ENCODE data around the gene LENG8.

DNA sequence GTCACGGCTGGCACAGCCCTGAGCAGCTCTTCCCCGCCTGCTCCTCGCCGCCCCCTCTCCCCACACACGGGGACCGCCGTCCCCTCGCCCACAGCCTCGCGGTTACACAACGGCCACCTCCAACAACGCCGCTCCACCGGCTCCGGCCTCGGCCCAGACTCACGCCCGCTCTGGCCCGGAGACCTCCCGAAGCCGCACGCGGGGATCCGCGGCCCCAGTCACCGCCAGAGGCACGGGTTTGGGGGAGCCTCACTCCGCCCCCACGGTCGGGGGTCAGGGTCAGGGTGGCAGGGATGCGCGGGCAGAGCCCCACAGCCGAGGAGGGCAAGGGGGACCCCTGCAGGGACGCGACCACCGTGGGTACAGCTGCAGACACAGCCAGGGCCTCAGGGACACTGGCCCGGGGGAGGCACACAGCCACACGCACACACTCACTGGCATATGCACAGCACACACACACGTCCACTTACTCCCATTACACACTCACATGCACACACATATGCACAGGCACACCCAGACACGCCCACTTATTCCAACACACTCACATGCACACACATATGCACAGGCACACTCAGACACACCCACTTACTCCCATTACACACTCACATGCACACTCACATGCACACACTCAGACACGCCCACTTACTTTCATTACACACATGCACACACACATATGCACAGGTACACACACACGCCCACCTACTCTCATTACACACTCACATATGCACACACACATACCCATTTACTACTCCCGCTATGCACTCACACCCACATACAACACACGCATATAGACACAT, 32.1 kb upstream of the LENG8 start:
- no peak for TF ChIP-seq EZH2phosphoT487 (conservative IDR thresholded peaks at IDR 0.05; ENCODE audit: low read length)
- TF ChIP-seq, protein P1, sequence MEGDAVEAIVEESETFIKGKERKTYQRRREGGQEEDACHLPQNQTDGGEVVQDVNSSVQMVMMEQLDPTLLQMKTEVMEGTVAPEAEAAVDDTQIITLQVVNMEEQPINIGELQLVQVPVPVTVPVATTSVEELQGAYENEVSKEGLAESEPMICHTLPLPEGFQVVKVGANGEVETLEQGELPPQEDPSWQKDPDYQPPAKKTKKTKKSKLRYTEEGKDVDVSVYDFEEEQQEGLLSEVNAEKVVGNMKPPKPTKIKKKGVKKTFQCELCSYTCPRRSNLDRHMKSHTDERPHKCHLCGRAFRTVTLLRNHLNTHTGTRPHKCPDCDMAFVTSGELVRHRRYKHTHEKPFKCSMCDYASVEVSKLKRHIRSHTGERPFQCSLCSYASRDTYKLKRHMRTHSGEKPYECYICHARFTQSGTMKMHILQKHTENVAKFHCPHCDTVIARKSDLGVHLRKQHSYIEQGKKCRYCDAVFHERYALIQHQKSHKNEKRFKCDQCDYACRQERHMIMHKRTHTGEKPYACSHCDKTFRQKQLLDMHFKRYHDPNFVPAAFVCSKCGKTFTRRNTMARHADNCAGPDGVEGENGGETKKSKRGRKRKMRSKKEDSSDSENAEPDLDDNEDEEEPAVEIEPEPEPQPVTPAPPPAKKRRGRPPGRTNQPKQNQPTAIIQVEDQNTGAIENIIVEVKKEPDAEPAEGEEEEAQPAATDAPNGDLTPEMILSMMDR (IDR thresholded peaks at IDR 0.05; ENCODE audit: insufficient read depth, low read length, poor library complexity, severe bottlenecking), result no peak

Data from SU-DHL-6 (cell line).